ENCODE results near the gene RAI1. TPM values are rescaled to one million over a fixed set of nuclear protein-coding genes. Genes with fewer than 3 reads are reported as not detected.

RAI1 gene
- total RNA-seq, 2 experiments from 2014 or later, result 16.7 TPM

- ChIA-PET POLR2A (interaction anchor here (1.2 to 6.3 kb wide), 4 partner anchors 9 to 145 kb away, joined by 3 to 47 read pairs (median 6); partner anchors contain the start of gene SREBF1), CTCF (interaction anchor here (1.5 to 1.9 kb wide), 3 partner anchors 10 to 342 kb away, joined by 4 to 7 read pairs (median 4); no protein-coding TSS in a partner anchor)
- Mint-ChIP-seq H3K36me3 (ENCODE audit: low read depth) (no peaks in the 10 kb centered on the region), H3K4me1 (peaks cover 47% of the 10 kb centered on the region), H3K4me3 (no peak overlapping the region), H3K27ac (peak overlapping the region; percentile 22), H3K9me3 (no peaks in the 10 kb centered on the region), H3K27me3 (no peaks in the 10 kb centered on the region)
- DNase-seq, result no peak
Measured at GRCh38 chr17:17691468-17692263, 10.4 kb downstream of the RAI1 start.

- Mint-ChIP-seq H3K36me3 (ENCODE audit: low read depth) (no peaks in the 10 kb centered on the region), H3K9me3 (no peaks in the 10 kb centered on the region), H3K4me1 (peaks cover 51% of the 10 kb centered on the region), H3K27ac (peak overlapping the region; percentile 68), H3K27me3 (no peaks in the 10 kb centered on the region), H3K4me3 (no peak overlapping the region)
- ChIA-PET CTCF (interaction anchor here (1.8 to 1.9 kb wide), 2 partner anchors 10 to 341 kb away, joined by 4 to 7 read pairs; no protein-coding TSS in a partner anchor), POLR2A (interaction anchor here (1.1 to 6.3 kb wide), 4 partner anchors 10 to 341 kb away, joined by 3 to 47 read pairs (median 4); partner anchors contain the start of gene SREBF1)
- DNase-seq, result no peak
Measured at GRCh38 chr17:17692353-17693252, 11.3 kb downstream of the RAI1 start.

- no peaks in the 10 kb centered on the region for H3K27me3 Mint-ChIP-seq
- POLR2A ChIA-PET, result interaction anchor here (0.9 to 6.3 kb wide), 8 partner anchors 11 to 340 kb away, joined by 3 to 47 read pairs (median 4); partner anchors contain the start of gene SREBF1
- no peak for DNase-seq
- no peaks in the 10 kb centered on the region for H3K9me3 Mint-ChIP-seq
- H3K27ac Mint-ChIP-seq, result peak overlapping the region; percentile 93
- peak overlapping the region; percentile 70 for H3K4me3 Mint-ChIP-seq
- CTCF ChIA-PET, result interaction anchor here (1.8 kb wide), 2 partner anchors 11 to 340 kb away, joined by 4 to 5 read pairs; no protein-coding TSS in a partner anchor
- no peaks in the 10 kb centered on the region for H3K36me3 Mint-ChIP-seq (ENCODE audit: low read depth)
- peaks cover 51% of the 10 kb centered on the region for H3K4me1 Mint-ChIP-seq
Measured at GRCh38 chr17:17693253-17694168, 12.3 kb downstream of the RAI1 start.

GRCh38 chr17:17694169-17695081, 13.2 kb downstream of the RAI1 start:
- POLR2A ChIA-PET, result interaction anchor here (0.9 to 6.3 kb wide), 9 partner anchors 9 to 162 kb away, joined by 3 to 47 read pairs (median 3); partner anchors contain the start of gene SREBF1
- CTCF ChIA-PET, result interaction anchor here (0.7 to 1.8 kb wide), 2 partner anchors 12 to 225 kb away, joined by 3 to 5 read pairs; no protein-coding TSS in a partner anchor
- peak overlapping the region; percentile 83 for H3K4me3 Mint-ChIP-seq

GRCh38 chr17:17696085-17696484, 14.8 kb downstream of the RAI1 start:
- H3K4me3 Mint-ChIP-seq, result peak overlapping the region; percentile 83
- H3K9me3 Mint-ChIP-seq, result no peaks in the 10 kb centered on the region
- no peaks in the 10 kb centered on the region for H3K27me3 Mint-ChIP-seq
- H3K27ac Mint-ChIP-seq, result no peak overlapping the region
- POLR2A ChIA-PET, result interaction anchor here (0.9 to 6.3 kb wide), 3 partner anchors 7 to 153 kb away, joined by 3 to 47 read pairs (median 4); no protein-coding TSS in a partner anchor
- CTCF ChIA-PET, result interaction anchor here (1.3 kb wide), 1 partner anchor 43 kb away, joined by 4 read pairs; no protein-coding TSS in a partner anchor
- no peaks in the 10 kb centered on the region for H3K36me3 Mint-ChIP-seq (ENCODE audit: low read depth)
- no peak for DNase-seq
- peaks cover 51% of the 10 kb centered on the region for H3K4me1 Mint-ChIP-seq

More at GRCh38 chr17:17694169-17695081, 13.2 kb downstream of the RAI1 start:
- no peaks in the 10 kb centered on the region for H3K36me3 Mint-ChIP-seq (ENCODE audit: low read depth)
- H3K4me1 Mint-ChIP-seq, result peaks cover 53% of the 10 kb centered on the region
- H3K27ac Mint-ChIP-seq, result peak overlapping the region; percentile 93
- H3K27me3 Mint-ChIP-seq, result no peaks in the 10 kb centered on the region
- H3K9me3 Mint-ChIP-seq, result no peaks in the 10 kb centered on the region
- DNase-seq, result peak; percentile 76

- no peak overlapping the region for H3K27ac Mint-ChIP-seq
- peaks cover 41% of the 10 kb centered on the region for H3K4me1 Mint-ChIP-seq
- H3K4me3 Mint-ChIP-seq, result no peak overlapping the region
- H3K9me3 Mint-ChIP-seq, result no peaks in the 10 kb centered on the region
- H3K27me3 Mint-ChIP-seq, result no peaks in the 10 kb centered on the region
- no peak for DNase-seq
- H3K36me3 Mint-ChIP-seq (ENCODE audit: low read depth), result no peaks in the 10 kb centered on the region
- CTCF ChIA-PET, result no interaction called here
- POLR2A ChIA-PET, result interaction anchor here (1.1 to 6.3 kb wide), 2 partner anchors 14 to 139 kb away, joined by 3 to 47 read pairs; partner anchors contain the start of gene SREBF1
Measured at GRCh38 chr17:17696882-17697633, 15.8 kb downstream of the RAI1 start.

GRCh38 chr17:17698371-17698770, 17.1 kb downstream of the RAI1 start:
- ChIA-PET CTCF (no interaction called here), POLR2A (interaction anchor here (6.3 kb wide), 1 partner anchor 15 kb away, joined by 47 read pairs; no protein-coding TSS in a partner anchor)
- Mint-ChIP-seq H3K36me3 (ENCODE audit: low read depth) (no peaks in the 10 kb centered on the region), H3K9me3 (no peaks in the 10 kb centered on the region), H3K27me3 (no peaks in the 10 kb centered on the region), H3K4me3 (no peak overlapping the region), H3K27ac (no peak overlapping the region), H3K4me1 (peaks cover 29% of the 10 kb centered on the region)
- DNase-seq, result no peak

- no peak overlapping the region for H3K4me3 Mint-ChIP-seq
- POLR2A ChIA-PET, result no interaction called here
- peaks cover 24% of the 10 kb centered on the region for H3K4me1 Mint-ChIP-seq
- CTCF ChIA-PET, result no interaction called here
- H3K27me3 Mint-ChIP-seq, result no peaks in the 10 kb centered on the region
- H3K9me3 Mint-ChIP-seq, result no peaks in the 10 kb centered on the region
- DNase-seq, result no peak
- H3K36me3 Mint-ChIP-seq (ENCODE audit: low read depth), result no peaks in the 10 kb centered on the region
- H3K27ac Mint-ChIP-seq, result no peak overlapping the region
Measured at GRCh38 chr17:17698869-17699351, 17.7 kb downstream of the RAI1 start.

- H3K27me3 Mint-ChIP-seq, result no peaks in the 10 kb centered on the region
- H3K9me3 Mint-ChIP-seq, result no peaks in the 10 kb centered on the region
- no peaks in the 10 kb centered on the region for H3K36me3 Mint-ChIP-seq (ENCODE audit: low read depth)
- H3K4me3 Mint-ChIP-seq, result no peak overlapping the region
- no peak for DNase-seq
- H3K27ac Mint-ChIP-seq, result no peak overlapping the region
- ChIA-PET CTCF (no interaction called here), POLR2A (no interaction called here)
- peaks cover 19% of the 10 kb centered on the region for H3K4me1 Mint-ChIP-seq
Measured at GRCh38 chr17:17699491-17699890, 18.2 kb downstream of the RAI1 start.

GRCh38 chr17:17700251-17700969, 19.2 kb downstream of the RAI1 start:
- Mint-ChIP-seq H3K36me3 (ENCODE audit: low read depth) (no peaks in the 10 kb centered on the region), H3K9me3 (no peaks in the 10 kb centered on the region), H3K4me3 (no peak overlapping the region), H3K27me3 (no peaks in the 10 kb centered on the region), H3K27ac (no peak overlapping the region), H3K4me1 (peaks cover 13% of the 10 kb centered on the region)
- ChIA-PET POLR2A (no interaction called here), CTCF (no interaction called here)
- DNase-seq, result no peak
